GM18502 (cell line): ENCODE data around the gene ZBTB7C.

Experiments used
- ATAC-seq: cut with Tn5 transposase; IDR thresholded peaks from one replicate; pipeline ENCODE4 v1.9.1; 2021; ENCODE audit warnings: mild to moderate bottlenecking; ENCODE audit not compliant: unreplicated experiment, poor library complexity

The ZBTB7C gene

DNA sequence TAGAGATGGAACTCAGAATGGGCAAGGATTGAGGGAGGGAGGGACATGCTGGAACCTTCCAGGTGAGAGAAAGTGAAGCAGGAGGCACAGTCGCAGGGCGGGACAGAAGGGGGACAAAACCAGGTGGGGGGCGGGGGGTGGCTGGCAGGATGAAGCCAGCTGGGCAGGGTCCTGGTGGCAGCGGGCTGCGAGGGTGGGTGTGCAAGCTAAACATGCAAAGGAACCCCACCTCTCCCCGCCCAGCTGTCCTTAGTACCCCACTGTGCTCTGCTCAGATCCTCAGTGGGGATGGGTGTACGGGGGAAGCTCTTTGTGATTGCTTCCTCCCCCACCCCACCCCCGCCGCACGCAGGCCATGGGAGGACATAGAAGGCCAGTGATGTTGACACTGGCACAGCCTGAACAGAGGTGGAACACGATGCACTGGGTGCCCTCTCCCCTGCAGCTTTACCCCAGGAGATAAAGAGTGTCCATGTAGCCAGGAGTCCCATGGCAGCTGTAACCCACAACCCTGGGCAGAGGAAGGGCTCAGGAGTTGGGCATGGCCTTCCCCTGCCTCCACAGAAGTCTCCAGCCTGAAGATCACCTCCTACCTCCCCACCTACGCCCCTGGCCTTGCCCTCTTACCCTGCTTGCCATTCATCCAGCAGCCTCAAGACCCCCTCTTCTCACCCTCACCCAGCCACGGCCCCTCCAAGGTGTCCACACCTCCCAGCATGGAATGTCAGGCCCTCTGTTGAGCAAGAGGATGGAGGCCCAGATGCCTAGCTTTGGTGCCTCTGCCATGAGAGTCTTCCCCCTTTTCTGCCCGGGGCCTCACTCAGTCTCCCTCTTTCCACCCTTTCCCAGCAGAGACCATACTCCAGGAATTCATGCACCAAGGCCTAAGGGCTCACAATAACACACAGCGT is 206.6 kb downstream of the ZBTB7C start:
- no peak for ATAC-seq

DNA sequence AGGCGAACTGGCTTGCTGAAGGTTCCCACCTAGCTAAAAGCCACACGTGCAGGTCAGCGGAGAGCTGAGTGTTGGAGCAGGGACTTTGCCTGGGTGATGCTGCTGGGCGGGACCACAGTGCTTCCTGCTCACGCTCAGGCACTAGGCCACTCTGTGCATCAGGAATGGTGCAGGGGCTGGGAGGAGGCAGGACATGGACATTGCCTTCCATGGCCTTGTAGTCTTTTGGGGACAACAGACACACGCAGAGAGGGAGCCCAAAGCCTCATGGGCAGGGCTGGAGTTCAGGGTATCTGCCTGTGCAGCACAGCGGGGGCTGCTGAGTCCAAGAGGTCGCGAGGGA is 207.2 kb downstream of the ZBTB7C start:
- ATAC-seq = no peak

DNA sequence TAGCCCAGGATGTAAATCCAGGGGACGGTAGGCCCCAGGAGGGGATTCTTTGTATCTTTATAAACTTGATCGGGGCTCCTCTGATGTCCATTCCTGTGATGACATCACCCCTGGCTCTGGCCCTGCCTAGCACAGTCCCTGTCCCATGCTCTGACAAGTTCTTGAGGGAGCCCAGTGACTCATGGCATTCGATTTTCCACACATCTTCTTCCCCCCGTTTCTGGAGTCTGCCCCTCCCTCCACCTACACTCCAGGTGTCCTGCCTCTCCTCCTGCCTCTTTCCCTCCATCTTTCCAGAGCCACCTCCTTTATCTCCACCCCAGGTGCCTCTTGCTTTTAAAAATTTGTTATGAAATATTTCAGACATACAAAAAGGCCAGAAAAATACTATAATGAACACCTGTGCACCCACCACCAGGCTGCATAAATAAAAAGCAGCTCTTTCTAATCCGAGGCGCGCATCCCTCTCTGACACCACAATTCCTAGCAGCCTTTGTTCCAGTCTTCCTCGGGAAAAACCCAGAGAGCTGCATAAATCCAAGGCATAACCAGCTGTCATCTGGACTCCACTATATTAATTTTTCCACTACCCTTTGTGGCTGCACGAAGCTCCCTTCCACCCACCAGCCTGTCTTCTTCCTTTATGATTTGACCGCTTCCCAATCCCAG is 207.7 kb downstream of the ZBTB7C start:
- ATAC-seq = no peak

DNA sequence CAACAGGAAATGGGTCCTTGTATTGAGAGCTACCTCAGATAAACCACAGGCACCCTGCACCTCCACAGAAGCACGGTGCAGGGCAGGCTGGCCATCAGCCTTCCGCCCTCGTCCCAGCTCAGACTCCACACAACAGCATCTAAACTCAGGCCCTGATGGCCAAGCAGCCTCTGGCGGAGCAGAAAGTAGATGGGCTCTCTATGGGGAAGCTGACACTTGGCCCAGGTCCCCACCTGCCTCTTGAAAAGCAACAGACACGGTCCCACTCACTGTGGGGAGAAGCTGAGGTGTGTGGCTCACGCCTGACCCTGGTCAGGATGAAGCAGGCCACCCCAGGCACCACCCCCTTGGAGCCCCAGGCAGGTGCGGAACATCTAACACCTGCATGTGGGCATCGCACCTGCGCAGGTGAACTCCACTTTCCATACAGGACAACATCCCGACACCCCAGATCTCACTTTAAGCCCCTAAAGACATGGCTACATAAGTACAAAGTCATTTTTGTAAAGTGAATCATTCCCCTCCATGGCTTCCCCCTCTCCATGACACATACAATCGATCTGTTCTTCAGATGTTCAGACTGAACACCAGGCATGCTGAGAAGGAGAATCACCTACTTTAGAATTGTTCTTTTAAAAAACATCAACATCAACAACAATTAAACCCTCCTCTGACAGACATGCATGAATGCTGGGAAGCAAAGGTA is 208.4 kb downstream of the ZBTB7C start:
- ATAC-seq = no peak

DNA sequence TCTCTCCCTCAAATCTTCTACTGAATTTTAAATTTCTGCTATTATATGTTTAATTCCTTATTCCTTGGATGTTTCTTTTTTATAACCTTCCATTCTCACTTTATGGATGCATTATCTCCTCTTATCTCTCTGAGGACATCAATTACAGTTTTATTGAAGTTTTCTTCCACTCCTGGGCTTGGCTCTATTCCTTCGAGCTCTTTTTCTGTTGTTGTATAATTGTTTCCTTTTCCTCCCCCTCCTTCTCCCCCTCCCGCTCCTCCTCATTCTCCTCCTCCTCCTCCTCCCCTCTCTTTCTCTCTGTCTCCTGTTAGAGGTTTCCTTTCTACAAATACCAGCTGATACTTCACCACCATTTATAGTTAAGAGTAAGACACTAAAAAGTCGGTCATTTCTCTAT is 209.8 kb downstream of the ZBTB7C start:
- ATAC-seq = no peak

DNA sequence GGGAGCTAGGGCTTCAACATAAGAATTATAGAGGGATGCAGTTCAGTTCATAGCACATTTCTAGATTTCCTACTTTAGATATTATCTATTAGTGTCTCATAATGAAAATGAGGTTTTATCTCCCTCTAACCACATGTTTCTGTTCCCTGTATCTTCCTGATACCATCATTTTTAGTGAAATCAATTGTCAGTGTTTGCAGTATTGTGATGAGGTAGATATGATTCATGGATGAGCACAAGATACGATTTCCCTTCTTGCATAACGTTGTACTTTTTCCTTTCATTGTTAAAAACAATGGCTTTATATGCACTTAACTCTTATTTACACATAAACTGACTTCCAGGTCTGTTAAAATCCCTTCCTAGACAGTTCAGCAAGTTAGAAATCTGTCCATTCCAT is 211.4 kb downstream of the ZBTB7C start:
- no peak for ATAC-seq

DNA sequence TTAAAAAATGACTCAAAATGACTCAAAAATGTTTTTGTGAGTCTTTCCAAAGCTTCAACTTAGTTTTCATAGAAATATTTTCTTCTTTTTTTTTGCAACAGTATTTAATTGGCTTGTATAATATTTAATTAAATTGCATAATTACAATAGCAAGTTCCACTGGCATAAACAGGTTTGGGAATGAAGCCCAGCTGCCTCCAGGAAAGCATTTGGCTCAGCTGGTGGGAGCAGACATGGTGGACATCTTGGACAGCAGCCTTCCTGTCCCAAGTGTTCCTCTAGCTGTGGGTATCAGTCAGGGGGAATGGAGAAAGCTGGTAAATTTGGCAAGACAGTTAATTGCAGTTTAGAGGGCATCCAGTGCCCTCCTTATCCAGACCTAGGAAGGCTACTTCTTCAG is 213.4 kb downstream of the ZBTB7C start:
- no peak for ATAC-seq

DNA sequence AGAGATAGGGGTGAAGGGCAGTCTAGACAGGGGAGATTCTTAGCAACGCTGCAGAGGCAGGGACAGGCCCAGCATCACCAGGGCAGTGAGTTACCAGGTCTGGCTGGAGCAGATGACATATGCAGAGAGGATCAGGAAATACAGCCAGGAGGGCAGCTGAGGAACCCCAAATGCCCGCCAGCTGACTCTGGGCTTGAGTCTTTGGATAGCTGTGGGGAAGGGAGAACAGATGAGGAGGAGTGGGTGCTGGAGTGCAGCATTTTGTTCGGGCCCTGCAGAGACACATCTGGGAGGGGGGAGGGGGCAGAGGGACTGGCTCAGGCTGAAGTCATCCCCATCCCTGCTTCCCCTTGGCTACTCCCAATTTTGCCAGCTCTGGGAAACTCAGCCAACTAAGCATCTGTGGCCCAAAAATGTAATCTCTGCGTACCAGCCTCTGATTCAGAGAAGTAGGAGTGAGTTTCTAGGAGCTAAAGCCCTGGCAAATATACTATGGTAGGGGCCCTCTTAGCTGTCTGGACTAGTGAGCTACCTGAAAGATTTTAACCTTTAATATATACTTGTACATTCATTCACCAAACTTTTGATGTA is 214.5 kb downstream of the ZBTB7C start:
- ATAC-seq = no peak

DNA sequence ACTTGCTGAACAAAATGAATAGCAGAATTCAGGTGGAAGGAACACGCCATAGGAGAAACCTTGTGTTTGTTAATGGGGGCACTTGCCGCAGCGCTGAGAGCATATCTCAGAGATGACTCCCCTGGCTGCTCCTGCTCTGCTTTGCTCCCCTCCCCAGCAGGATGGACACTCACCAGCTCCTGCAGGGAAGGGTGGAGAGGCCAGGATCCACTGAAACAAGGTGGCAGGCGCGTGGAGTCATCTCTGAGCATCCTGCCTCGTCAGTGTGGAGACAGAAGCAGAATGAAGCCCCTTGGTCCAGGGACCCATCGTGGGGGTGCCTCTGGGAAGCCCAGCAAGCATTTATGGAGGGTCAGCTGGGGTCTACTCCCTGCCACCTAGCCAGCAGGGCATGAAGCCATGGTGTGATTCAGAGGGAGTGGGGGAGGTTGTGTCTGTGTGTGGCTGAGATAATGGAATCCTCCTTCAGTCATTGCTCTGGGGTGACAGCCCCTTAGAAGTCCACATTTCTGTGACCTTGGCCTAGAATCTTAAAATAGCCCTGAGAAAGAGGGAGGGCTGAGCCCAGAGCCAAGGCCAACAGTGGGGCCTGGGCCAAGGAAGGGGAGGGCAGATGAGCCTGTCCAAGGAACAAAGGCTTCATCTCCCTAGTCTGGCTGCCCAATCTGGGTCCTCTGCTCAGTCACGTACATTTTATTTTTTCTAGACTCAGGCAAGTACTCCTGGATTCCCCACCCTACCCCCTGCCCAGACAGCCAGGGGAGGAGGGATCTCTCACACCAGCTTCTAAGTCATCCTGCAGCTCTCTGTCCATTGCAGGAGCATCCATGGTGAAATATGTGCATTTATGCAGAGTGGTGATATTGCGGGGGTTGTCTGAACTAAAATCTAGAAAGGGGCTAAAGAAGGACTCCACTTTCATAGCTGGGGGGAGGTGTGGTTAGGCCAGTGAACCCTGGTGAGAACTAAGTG is 215.4 kb downstream of the ZBTB7C start:
- ATAC-seq = no peak

DNA sequence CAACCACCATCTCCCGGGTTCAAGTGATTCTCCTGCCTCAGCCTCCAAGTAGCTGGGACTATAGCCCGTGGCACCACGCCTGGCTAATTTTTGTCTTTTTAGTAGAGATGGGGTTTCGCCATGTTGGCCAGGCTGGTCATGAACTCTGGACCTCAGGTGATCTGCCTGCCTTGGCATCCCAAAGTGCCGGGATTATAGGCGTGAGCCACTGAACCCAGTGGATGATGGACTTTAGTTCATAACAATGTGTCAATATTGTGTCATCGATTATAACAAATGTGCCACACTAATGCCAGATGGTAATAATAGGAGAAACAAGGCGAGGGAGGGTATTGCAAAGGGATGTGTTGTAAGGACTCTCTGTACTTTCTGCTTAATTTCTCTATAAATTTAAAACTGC is 216.6 kb downstream of the ZBTB7C start:
- no peak for ATAC-seq

DNA sequence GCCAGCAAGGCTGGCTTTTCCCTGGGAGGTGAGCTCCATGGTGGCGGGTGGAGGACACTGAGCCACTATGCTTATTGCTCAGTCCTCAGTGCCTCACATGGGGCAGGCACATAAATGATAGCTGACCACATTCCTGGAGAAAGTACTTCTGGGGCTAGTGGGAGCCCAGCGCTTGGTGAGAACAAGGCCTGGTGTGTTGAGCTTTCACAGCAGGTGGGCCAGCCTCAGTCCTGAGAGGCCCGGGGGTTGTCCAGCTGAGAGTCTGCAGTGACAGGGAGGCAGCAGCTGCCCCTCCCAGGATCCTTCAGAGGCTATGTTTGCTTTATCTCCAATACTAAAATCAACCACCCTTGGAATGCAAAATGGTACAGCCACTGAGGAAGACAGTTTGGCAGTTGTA is 217.7 kb downstream of the ZBTB7C start:
- ATAC-seq = no peak

DNA sequence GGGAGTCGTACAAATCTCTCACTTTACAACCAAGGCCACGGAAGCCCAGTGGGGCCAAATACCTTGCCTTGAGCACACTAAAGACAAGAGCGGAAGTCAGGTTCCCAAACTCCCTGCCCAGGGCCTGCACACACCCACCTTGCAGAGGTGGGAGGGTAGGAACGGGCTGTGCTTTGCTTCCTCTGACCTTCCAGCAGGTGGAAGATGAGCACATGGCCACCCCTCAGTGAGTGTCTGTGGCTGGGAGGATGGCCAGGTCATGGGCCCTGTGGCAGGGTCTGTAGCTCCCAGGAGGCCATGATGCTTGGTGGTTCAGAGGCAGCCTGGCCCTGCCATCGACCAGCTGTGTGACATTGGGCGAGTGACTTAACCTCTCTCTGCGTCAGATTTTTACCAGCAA is 218.2 kb downstream of the ZBTB7C start:
- ATAC-seq = no peak

DNA sequence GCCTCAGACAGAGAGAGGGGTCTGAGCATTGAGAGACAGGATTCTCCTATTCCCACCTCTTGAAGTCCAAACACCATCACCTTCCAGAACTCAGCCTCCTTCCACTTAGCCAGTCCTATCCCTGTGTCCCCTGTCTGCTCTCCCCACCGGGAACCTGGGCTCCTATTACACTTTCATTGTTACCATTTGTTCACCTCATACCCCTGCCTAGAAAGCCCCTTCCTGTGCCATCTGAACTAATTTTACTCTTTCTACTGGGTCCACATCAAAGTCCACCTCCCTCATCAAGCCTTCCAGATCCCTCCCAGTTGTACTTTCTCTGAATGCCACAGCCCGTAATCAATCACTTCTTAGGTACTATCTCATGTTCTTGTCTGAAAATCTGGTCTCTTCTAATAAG is 220.6 kb downstream of the ZBTB7C start:
- ATAC-seq = no peak

DNA sequence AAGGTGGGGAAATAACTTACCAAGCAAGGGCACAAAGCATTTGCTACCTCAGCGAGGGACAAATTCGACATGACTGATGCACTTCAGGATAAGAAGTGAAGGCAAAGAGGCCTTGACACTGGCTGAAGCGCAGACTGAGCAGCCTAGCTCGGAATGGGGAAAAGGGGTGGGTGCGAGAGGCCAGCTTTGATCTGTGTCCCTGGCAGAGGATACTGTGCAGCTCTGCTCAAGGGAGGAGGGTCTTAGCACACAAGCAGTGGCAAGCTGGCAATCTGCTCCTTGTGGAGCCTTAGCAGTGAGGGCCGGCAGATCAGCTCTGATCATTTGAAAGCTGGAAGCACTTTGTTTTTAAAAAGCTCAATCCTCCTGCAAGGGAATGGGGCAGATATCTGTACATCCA is 222.3 kb downstream of the ZBTB7C start:
- no peak for ATAC-seq

DNA sequence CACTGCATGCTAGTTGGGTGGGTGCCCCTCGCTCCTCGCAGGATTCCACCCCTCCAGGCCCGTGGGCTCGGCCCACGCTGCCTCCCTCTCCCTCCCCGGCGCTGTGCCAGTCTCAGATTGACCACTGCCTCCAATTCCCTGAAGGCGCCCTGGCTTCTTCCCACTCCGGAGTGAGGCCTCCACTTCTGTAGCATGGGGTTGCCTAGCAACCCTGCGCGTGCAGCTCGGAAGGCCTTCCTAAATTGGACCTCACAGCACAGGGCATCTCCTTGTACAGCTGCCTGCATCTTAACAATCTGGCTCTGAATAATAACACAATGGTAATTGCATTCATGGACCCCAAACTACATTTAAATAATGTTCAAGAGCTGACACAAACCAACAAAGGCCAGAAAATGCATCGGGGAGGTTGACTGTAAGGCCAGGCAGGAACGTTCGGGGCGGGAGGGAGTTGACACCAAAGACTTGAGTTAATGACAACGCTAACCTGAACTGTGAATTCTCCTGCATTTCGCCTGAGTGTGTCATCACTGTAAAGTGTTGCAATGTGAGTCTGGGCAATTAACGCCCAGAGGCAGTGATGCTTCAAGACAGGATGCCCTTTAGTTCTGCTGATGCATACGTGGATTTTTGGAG is 222.9 kb downstream of the ZBTB7C start:
- ATAC-seq = no peak

DNA sequence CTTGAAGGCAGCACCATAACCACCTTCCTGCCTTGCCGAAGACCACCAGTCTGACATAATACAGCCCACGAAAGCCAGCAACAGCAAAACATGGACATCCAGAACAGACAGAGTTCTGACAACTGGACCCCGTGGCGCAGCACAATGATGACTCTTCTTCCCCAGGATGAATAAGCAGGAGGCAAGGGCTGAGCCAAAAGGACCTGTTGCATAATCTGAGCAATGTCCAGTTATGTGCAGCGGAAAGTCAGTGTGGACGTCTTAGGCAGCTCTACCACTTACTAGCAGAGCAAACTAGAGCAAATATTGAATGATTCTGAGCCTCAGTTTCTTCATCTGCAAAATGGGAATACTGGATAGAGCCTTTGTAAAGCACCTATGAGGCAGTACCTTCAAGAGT is 225.1 kb downstream of the ZBTB7C start:
- no peak for ATAC-seq

DNA sequence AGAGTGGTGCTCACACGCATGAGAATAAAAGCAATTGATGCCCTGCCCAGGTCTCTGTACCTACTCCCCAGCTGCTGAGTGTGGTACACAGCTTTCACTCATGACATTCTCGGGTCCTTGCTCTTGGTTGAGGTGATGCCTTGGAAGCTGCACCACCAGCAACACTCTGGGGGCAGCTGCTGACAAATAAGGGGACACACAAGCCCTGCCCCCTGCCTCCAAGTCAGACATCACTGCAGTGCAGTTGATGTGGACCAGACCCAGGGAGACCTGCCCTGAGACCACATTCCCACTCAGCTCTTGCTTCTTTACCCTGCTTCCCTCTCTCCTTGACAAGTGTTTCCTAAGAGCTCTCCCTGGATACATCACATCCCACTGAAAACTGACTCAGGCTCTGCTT is 225.6 kb downstream of the ZBTB7C start:
- ATAC-seq = no peak

DNA sequence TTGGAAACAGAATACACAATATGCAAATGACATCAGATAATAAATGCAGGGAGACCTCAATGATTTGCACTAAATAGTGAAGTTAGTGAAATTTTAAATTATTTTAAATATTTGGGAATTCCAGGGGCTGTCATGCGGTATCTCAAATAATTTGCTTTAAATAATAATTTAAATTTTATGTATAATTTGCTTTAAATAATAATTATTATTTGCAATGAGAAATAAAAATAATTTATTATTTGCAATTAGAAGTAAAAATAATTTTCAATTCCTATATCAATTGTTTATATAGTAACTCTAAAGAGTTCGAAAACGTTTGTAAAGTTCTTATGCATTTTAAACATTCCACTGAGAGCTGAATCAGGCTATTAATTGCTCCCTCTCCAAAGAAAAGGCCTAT is 226.4 kb downstream of the ZBTB7C start:
- ATAC-seq = no peak

DNA sequence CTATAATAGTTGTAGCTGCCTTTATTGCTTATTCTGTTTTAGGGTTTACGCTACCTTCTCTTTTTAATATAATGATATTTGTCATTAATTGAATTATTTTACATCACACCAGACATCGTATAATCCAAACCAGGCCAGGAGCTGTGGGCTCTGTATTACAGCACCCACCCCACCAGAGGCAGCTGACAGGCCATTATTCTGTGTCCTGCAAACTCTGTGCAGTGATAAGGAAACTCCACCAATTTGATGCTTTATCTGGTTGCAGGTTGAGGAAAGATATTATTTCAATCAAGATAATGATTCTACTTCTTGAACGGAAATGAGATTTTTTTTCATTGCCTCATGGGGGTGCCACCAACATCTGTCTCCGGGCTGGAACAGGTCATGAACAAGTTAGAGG is 227.3 kb downstream of the ZBTB7C start:
- ATAC-seq = no peak
